ENCODE results near the gene ATG4D. TPM values are rescaled to one million over a fixed set of nuclear protein-coding genes. Genes with fewer than 3 reads are reported as not detected.

Gene ATG4D
- polyA plus RNA-seq, 1 of the 3 experiments (the other 2 are of a cell fraction): 22.6 TPM

DNA sequence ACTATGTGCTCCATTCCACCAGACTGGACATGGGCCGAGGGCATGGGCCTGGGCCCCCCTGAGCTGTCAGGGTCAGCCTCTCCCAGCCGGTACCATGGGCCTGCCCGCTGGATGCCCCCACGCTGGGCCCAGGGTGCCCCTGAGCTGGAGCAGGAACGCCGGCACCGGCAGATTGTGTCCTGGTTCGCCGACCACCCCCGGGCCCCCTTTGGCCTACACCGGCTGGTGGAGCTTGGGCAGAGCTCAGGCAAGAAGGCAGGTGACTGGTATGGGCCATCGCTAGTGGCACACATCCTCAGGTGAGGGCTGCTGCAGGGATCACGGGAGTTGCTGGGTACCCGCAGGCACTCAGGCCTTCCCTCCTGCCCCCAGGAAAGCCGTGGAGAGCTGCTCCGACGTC is 3.1 kb downstream of the ATG4D start:
- no peak for DNase-seq
- Histone ChIP-seq H4K20me1 (ENCODE audit: insufficient read depth) (no peaks in the 10 kb centered on the region), H3K36me3 (replicated peaks in 1 of 2; ENCODE audit: control insufficient read depth in 1 of 2, insufficient read depth in 2 of 2, low read length in 1 of 2) (peaks cover 5 to 9% of the 10 kb centered on the region in 2 experiments), H3K4me3 (ENCODE audit: low read depth in 2 of 2, low read length in 1 of 2) (no peak overlapping the region), H3K9ac (no peak overlapping the region), H3K27me3 (ENCODE audit: insufficient read depth) (no peaks in the 10 kb centered on the region), H3K27ac (ENCODE audit: low read depth in 2 of 2, low read length in 1 of 2) (no peak overlapping the region), H2AFZ (ENCODE audit: low read depth) (no peak overlapping the region), H3K9me3 (no peaks in the 10 kb centered on the region), H3F3A (replicated peaks; ENCODE audit: insufficient read depth) (peaks cover 13% of the 10 kb centered on the region), H3K9me2 (no peaks in the 10 kb centered on the region), H3K4me2 (no peak overlapping the region), H3K79me2 (ENCODE audit: insufficient read depth) (peaks cover 27% of the 10 kb centered on the region), H3K4me1 (ENCODE audit: control insufficient read depth in 1 of 2, insufficient read depth in 2 of 2, low read depth in 1 of 2, low read length in 1 of 2) (peaks cover 0 to 7% of the 10 kb centered on the region in 2 experiments; a peak in 1 of 4 replicates)
- 100% methylated on average over 2 of the region's 17 CpGs for WGBS (ENCODE audit: low lambda C conversion rate)
- POLR2A ChIA-PET: interaction anchor here (0.6 kb wide), 1 partner anchor 69 kb away, joined by 3 read pairs; no protein-coding TSS in a partner anchor
- CTCF ChIA-PET: interaction anchor here (1.1 to 1.4 kb wide), 3 partner anchors 8 to 36 kb away, joined by 3 read pairs; no protein-coding TSS in a partner anchor
- TF ChIP-seq MXI1 (IDR thresholded peaks at IDR 0.05; ENCODE audit: low read depth, low read length) (no peak), GATA2 (CRISPR knock-in tag; IDR thresholded peaks at IDR 0.05) (no peak), ELF1 (IDR thresholded peaks at IDR 0.05) (no peak), TAF1 (IDR thresholded peaks at IDR 0.05; ENCODE audit: borderline replicate concordance, low read depth, low read length) (no peak), FOSL2 (IDR thresholded peaks at IDR 0.05; ENCODE audit: borderline replicate concordance, low read depth) (no peak), NRF1 (IDR thresholded peaks at IDR 0.05; ENCODE audit: low read depth, low read length) (no peak), GABPA (IDR thresholded peaks at IDR 0.05; ENCODE audit: low read depth) (no peak), RXRA (IDR thresholded peaks at IDR 0.05; ENCODE audit: borderline replicate concordance, low read depth) (no peak), SMC3 (IDR thresholded peaks at IDR 0.05; ENCODE audit: low read depth, low read length) (no peak), YY1 (IDR thresholded peaks at IDR 0.05; ENCODE audit: low read depth) (no peak)
- TF ChIP-seq, protein P1, sequence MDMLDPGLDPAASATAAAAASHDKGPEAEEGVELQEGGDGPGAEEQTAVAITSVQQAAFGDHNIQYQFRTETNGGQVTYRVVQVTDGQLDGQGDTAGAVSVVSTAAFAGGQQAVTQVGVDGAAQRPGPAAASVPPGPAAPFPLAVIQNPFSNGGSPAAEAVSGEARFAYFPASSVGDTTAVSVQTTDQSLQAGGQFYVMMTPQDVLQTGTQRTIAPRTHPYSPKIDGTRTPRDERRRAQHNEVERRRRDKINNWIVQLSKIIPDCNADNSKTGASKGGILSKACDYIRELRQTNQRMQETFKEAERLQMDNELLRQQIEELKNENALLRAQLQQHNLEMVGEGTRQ (IDR thresholded peaks at IDR 0.05; ENCODE audit: borderline replicate concordance, low read depth, low read length): no peak

DNA sequence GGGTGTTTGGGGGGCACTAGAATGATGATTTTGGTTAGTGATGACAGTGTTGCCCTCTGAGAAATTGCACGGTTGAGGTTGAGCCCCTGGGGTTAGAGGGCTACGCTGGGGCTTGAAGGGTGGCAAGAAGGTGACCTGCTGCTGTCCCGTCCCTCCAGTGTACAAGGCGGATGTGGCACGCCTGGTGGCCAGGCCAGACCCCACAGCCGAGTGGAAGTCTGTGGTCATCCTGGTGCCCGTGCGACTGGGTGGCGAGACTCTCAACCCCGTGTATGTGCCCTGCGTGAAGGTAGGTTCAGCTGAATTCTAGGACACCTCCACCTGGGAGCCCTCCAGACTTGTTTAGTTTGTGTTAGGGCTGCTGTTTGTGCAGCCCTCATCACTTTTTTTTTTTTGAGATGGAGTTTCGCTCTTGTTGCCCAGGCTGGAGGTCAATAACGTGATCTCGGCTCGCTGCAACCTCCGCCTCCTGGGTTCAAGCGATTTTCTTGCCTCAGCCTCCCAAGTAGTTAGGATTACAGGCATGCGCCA is 5.1 kb downstream of the ATG4D start:
- Histone ChIP-seq H2AFZ (ENCODE audit: low read depth) (no peak overlapping the region), H4K20me1 (ENCODE audit: insufficient read depth) (0 out of 2 replicates have a peak, but pooled peaks cover 3% of the 10 kb centered on the region), H3K4me2 (no peak overlapping the region), H3K27me3 (ENCODE audit: insufficient read depth) (no peaks in the 10 kb centered on the region), H3K9me2 (no peaks in the 10 kb centered on the region), H3K4me3 (ENCODE audit: low read depth in 2 of 2, low read length in 1 of 2) (no peak overlapping the region), H3K9me3 (no peaks in the 10 kb centered on the region), H3K79me2 (ENCODE audit: insufficient read depth) (peaks cover 27% of the 10 kb centered on the region), H3K9ac (no peak overlapping the region), H3K27ac (ENCODE audit: low read depth in 2 of 2, low read length in 1 of 2) (no peak overlapping the region), H3K36me3 (replicated peaks in 1 of 2; ENCODE audit: control insufficient read depth in 1 of 2, insufficient read depth in 2 of 2, low read length in 1 of 2) (peaks cover 20 to 22% of the 10 kb centered on the region in 2 experiments), H3K4me1 (ENCODE audit: control insufficient read depth in 1 of 2, insufficient read depth in 2 of 2, low read depth in 1 of 2, low read length in 1 of 2) (peaks cover 0 to 7% of the 10 kb centered on the region in 2 experiments; a peak in 1 of 4 replicates), H3F3A (replicated peaks; ENCODE audit: insufficient read depth) (peaks cover 13% of the 10 kb centered on the region)
- CTCF ChIA-PET: no interaction called here
- DNase-seq: no peak
- POLR2A ChIA-PET: no interaction called here
- TF ChIP-seq, protein P2, sequence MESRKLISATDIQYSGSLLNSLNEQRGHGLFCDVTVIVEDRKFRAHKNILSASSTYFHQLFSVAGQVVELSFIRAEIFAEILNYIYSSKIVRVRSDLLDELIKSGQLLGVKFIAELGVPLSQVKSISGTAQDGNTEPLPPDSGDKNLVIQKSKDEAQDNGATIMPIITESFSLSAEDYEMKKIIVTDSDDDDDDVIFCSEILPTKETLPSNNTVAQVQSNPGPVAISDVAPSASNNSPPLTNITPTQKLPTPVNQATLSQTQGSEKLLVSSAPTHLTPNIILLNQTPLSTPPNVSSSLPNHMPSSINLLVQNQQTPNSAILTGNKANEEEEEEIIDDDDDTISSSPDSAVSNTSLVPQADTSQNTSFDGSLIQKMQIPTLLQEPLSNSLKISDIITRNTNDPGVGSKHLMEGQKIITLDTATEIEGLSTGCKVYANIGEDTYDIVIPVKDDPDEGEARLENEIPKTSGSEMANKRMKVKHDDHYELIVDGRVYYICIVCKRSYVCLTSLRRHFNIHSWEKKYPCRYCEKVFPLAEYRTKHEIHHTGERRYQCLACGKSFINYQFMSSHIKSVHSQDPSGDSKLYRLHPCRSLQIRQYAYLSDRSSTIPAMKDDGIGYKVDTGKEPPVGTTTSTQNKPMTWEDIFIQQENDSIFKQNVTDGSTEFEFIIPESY (IDR thresholded peaks at IDR 0.05; ENCODE audit: borderline replicate concordance, low read depth): no peak
- TF ChIP-seq FOXM1 (IDR thresholded peaks at IDR 0.05; ENCODE audit: low read depth) (no peak), ELF1 (IDR thresholded peaks at IDR 0.05) (no peak), TEAD4 (IDR thresholded peaks at IDR 0.05; ENCODE audit: borderline replicate concordance, insufficient read depth) (no peak), POLR2AphosphoS5 (IDR thresholded peaks at IDR 0.05; ENCODE audit: low read depth, low read length) (no peak), YY1 (IDR thresholded peaks at IDR 0.05; ENCODE audit: low read depth) (no peak), MEF2A (IDR thresholded peaks at IDR 0.05; ENCODE audit: borderline replicate concordance, low read depth) (no peak), TAF1 (IDR thresholded peaks at IDR 0.05; ENCODE audit: borderline replicate concordance, low read depth, low read length) (no peak), MXI1 (IDR thresholded peaks at IDR 0.05; ENCODE audit: low read depth, low read length) (no peak), TCF12 (IDR thresholded peaks at IDR 0.05) (no peak)
- TF ChIP-seq, protein P1 (IDR thresholded peaks at IDR 0.05; ENCODE audit: borderline replicate concordance, low read depth, low read length): no peak
- WGBS (ENCODE audit: low lambda C conversion rate): 95% methylated on average over 13 of the region's 18 CpGs

All from SK-N-SH (cell line).